CD8-positive, alpha-beta memory T cell (primary cell): ENCODE data around the gene RASSF1. TPM values are rescaled to one million over a fixed set of nuclear protein-coding genes. Genes with fewer than 3 reads are reported as not detected.
A peak's percentile ranks its signal among the peaks of the same experiment; 100 is the strongest.
"Not testable (repeated sequence)": the region's sequence is repeated elsewhere in the genome, so short reads cannot be mapped to it uniquely, and the experiment has no call there.

Experiments used
- CTCF ChIA-PET: fragments of 350-600 bp; sonication (Branson Sonifier 250); formaldehyde crosslinking; loops from one replicate; lab custom pipeline; 2021; ENCODE audit warnings: antibody characterized with exemption; lab: Charles Lee
- POLR2A ChIA-PET: fragments of 350-600 bp; sonication (Branson Sonifier 250); formaldehyde crosslinking; loops from one replicate; lab custom pipeline; 2021; ENCODE audit warnings: antibody characterized with exemption; lab: Charles Lee
- DNase-seq, 5 donors: peaks; one replicate each; pipeline versions ENCODE4 v3.0.0 to v3.0.0-alpha.2; 2020 to 2022; ENCODE audit warnings: mixed read lengths in 1 of 5
- H3K27ac ChIP-seq: one replicate; pipeline ENCODE4 v1.7.0; 2013; ENCODE audit warnings: low read depth, mild to moderate bottlenecking, low read length, moderate library complexity
- H3K27me3 ChIP-seq: 2 replicates; pipeline ENCODE4 v1.7.0; 2013; ENCODE audit warnings: low read length, mild to moderate bottlenecking; ENCODE audit not compliant: insufficient read depth, poor library complexity, severe bottlenecking
- H3K36me3 ChIP-seq: 2 replicates; pipeline ENCODE4 v1.7.0; 2013; ENCODE audit warnings: mild to moderate bottlenecking, low read length, moderate library complexity; ENCODE audit not compliant: insufficient read depth
- H3K4me1 ChIP-seq: 2 replicates; pipeline ENCODE4 v1.7.0; 2013; ENCODE audit warnings: mild to moderate bottlenecking, low read length, moderate library complexity; ENCODE audit not compliant: insufficient read depth
- H3K4me3 ChIP-seq: 2 replicates; pipeline ENCODE4 v1.7.0; 2013; ENCODE audit warnings: mild to moderate bottlenecking, low read length
- H3K9me3 ChIP-seq: 2 replicates; pipeline ENCODE4 v1.7.0; 2013; ENCODE audit warnings: mild to moderate bottlenecking, low read length
- H3K27ac Mint-ChIP-seq, 8 donors: one replicate each; pipeline ENCODE4 v1.8.0; 2020 to 2021; ENCODE audit warnings: mixed read lengths in 8 of 8, mild to moderate bottlenecking in 6 of 8, inconsistent platforms in 3 of 8, moderate library complexity in 3 of 8
- H3K27me3 Mint-ChIP-seq, 2 donors: one replicate each; pipeline ENCODE4 v1.8.0; 2020 to 2021; ENCODE audit warnings: mixed read lengths in 2 of 2, mild to moderate bottlenecking in 1 of 2, moderate library complexity in 1 of 2
- H3K36me3 Mint-ChIP-seq, 3 donors: one replicate each; pipeline ENCODE4 v1.8.0; 2020 to 2021; ENCODE audit warnings: mixed read lengths in 3 of 3, inconsistent platforms in 1 of 3, mild to moderate bottlenecking in 1 of 3
- H3K4me1 Mint-ChIP-seq, 3 donors: one replicate each; pipeline ENCODE4 v1.8.0; 2020 to 2021; ENCODE audit warnings: mixed read lengths in 3 of 3, inconsistent platforms in 1 of 3, mild to moderate bottlenecking in 1 of 3
- H3K4me3 Mint-ChIP-seq, 7 donors: one replicate each; pipeline ENCODE4 v1.8.0; 2020 to 2021; ENCODE audit warnings: mixed read lengths in 7 of 7, mild to moderate bottlenecking in 6 of 7, moderate library complexity in 4 of 7, inconsistent platforms in 2 of 7
- H3K9me3 Mint-ChIP-seq, 5 donors: one replicate each; pipeline ENCODE4 v1.8.0; 2020 to 2022; ENCODE audit warnings: mixed read lengths in 5 of 5, mild to moderate bottlenecking in 3 of 5, moderate library complexity in 2 of 5, inconsistent platforms in 1 of 5
- polyA plus RNA-seq: library from polyadenylated mRNA; unstranded; fragments of 300-500 nt; fragmentation: Illumina TruSeq; gene quantifications from one replicate; pipeline ENCODE4 v1.2.3, GENCODE V29; 2021
- total RNA-seq, 2 experiments: library from RNA; stranded (reverse); gene quantifications; one replicate each; pipeline ENCODE4 v1.2.3, GENCODE V29; 2021

The RASSF1 gene
- total and polyA plus RNA-seq, 3 experiments from 2014 or later = 70.8 to 152 (median 71.9) TPM

DNA sequence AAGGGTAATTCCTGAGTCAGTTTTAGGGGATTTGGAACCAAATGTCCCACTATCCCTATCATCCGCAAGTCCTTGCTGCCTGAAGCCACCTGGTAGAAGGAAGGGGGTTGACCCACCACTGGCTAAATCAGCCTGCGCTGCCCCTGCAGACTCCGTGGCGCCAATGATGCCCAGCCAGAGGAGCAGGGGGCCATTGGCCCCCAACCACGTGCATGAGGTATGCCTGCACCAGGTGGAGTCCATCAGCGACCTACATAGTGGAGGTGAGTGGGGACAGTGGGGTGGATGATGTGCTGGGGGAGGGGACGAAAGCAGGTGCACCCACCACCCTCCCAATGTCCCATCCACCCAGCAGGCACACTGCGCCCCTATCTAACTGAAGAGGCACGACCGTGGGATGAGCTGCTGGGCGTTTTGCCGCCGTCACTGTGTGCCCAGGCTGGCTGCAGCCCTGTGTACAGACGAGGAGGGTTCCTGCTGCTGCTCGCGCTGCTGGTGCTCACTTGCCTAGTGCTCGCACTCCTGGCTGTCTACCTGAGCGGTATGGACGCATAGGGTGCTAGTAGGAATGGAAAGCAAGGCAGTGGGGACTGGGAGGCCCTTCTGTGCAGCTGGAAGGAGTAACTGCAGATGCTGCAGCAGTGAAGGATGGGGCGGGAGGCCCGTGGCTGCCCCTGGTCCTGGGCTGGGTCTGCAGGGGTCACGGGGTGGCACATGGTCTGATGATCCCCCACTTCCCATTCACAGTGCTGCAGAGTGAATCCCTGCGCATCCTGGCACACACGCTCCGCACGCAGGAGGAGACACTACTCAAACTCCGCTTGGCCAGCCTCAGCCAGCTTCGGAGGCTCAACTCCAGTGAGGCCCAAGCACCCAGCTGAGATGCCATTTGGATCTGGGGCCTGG lies 54.1 kb downstream of the RASSF1 start:
- ChIA-PET POLR2A (no interaction called here), CTCF (interaction anchor here (1.0 kb wide), 1 partner anchor 92 kb away, joined by 3 read pairs; no protein-coding TSS in a partner anchor)
- no peaks in the 10 kb centered on the region for H3K27me3 ChIP-seq
- H3K27ac ChIP-seq = no peak overlapping the region
- Mint-ChIP-seq H3K36me3 (peaks cover 0 to 42% (median 7%) of the 10 kb centered on the region in 3 donors), H3K4me3 (no peak overlapping the region), H3K4me1 (peaks cover 5 to 6% (median 6%) of the 10 kb centered on the region in 3 donors), H3K27ac (peak overlapping the region in 1 of 8 donors; percentile 26), H3K9me3 (no peaks in the 10 kb centered on the region), H3K27me3 (no peaks in the 10 kb centered on the region)
- H3K9me3 ChIP-seq = no peaks in the 10 kb centered on the region
- peaks cover 6% of the 10 kb centered on the region for H3K36me3 ChIP-seq
- DNase-seq = no peak
- H3K4me3 ChIP-seq = no peak overlapping the region
- H3K4me1 ChIP-seq = peaks cover 12% of the 10 kb centered on the region

- not testable (repeated sequence) for H3K36me3 ChIP-seq, H3K27ac Mint-ChIP-seq, H3K4me3 Mint-ChIP-seq, H3K9me3 Mint-ChIP-seq, H3K4me1 Mint-ChIP-seq, H3K4me1 ChIP-seq, H3K27me3 Mint-ChIP-seq, H3K27ac ChIP-seq, H3K9me3 ChIP-seq, DNase-seq, H3K4me3 ChIP-seq, H3K27me3 ChIP-seq
- peaks cover 0 to 28% (median 7%) of the 10 kb centered on the region in 3 donors for H3K36me3 Mint-ChIP-seq
- ChIA-PET POLR2A (interaction anchor here (0.6 to 1.1 kb wide), 2 partner anchors 8 to 76 kb away, joined by 3 read pairs; partner anchors contain the start of gene IFRD2), CTCF (interaction anchor here (1.0 to 1.7 kb wide), 2 partner anchors 14 to 24 kb away, joined by 3 to 5 read pairs; no protein-coding TSS in a partner anchor)
These were observed 56.5 kb downstream of the RASSF1 start for GRCh38 chr3:50284121-50284520.

Other genes with a start within 250 kb of the RASSF1 start
- not detected for gene SEMA3F, start 185.5 kb downstream of the RASSF1 start, total RNA-seq
- gene SEMA3F, start 185.5 kb downstream of the RASSF1 start, polyA plus RNA-seq = not detected
- not detected for gene GNAT1, start 149.2 kb downstream of the RASSF1 start, total RNA-seq
- not detected for gene GNAT1, start 149.2 kb downstream of the RASSF1 start, polyA plus RNA-seq
- gene SLC38A3, start 135.6 kb downstream of the RASSF1 start, total RNA-seq = not detected
- not detected for gene SLC38A3, start 135.6 kb downstream of the RASSF1 start, polyA plus RNA-seq
- gene GNAI2, start 104.6 kb downstream of the RASSF1 start, total RNA-seq = 100 to 1,000 TPM; 259 to 265 TPM
- gene GNAI2, start 104.6 kb downstream of the RASSF1 start, polyA plus RNA-seq = 665 TPM
- gene SEMA3B, start 71.7 kb downstream of the RASSF1 start, total RNA-seq = under 1 TPM in 1 of 2 experiments, not detected in 1; 0.22 TPM
- gene SEMA3B, start 71.7 kb downstream of the RASSF1 start, polyA plus RNA-seq = not detected
- gene LSMEM2, start 61.7 kb downstream of the RASSF1 start, total RNA-seq = not detected
- not detected for gene LSMEM2, start 61.7 kb downstream of the RASSF1 start, polyA plus RNA-seq
- 100 to 1,000 TPM; 191 to 192 TPM for gene IFRD2, start 48.4 kb downstream of the RASSF1 start, total RNA-seq
- 66.8 TPM for gene IFRD2, start 48.4 kb downstream of the RASSF1 start, polyA plus RNA-seq
- 1 to 10 TPM; 7.7 to 8.4 TPM for gene HYAL3, start 41.4 kb downstream of the RASSF1 start, total RNA-seq
- 3.6 TPM for gene HYAL3, start 41.4 kb downstream of the RASSF1 start, polyA plus RNA-seq
- gene NAA80, start 41.4 kb downstream of the RASSF1 start, total RNA-seq = 10 to 100 TPM; 17.3 to 18.3 TPM
- 19.3 TPM for gene NAA80, start 41.4 kb downstream of the RASSF1 start, polyA plus RNA-seq
- under 1 TPM in 1 of 2 experiments, not detected in 1; 0.13 TPM for gene HYAL1, start 37.3 kb downstream of the RASSF1 start, total RNA-seq
- gene HYAL1, start 37.3 kb downstream of the RASSF1 start, polyA plus RNA-seq = 0.81 TPM
- gene HYAL2, start 18.1 kb downstream of the RASSF1 start, total RNA-seq = 10 to 100 TPM; 13.7 to 13.9 TPM
- 10.8 TPM for gene HYAL2, start 18.1 kb downstream of the RASSF1 start, polyA plus RNA-seq
- 10 to 100 TPM; 31.4 to 36.6 TPM for gene TUSC2, start 12.6 kb downstream of the RASSF1 start, total RNA-seq
- 52.9 TPM for gene TUSC2, start 12.6 kb downstream of the RASSF1 start, polyA plus RNA-seq
- 1 to 10 TPM in 1 of 2 experiments, under 1 TPM in 1; 0.97 to 1.3 TPM for gene ZMYND10, start 4.9 kb upstream of the RASSF1 start, total RNA-seq
- gene ZMYND10, start 4.9 kb upstream of the RASSF1 start, polyA plus RNA-seq = 1.1 TPM
- gene NPRL2, start 9.9 kb upstream of the RASSF1 start, total RNA-seq = 10 to 100 TPM; 44.6 to 48.0 TPM
- 59.5 TPM for gene NPRL2, start 9.9 kb upstream of the RASSF1 start, polyA plus RNA-seq
- gene CYB561D2, start 10.0 kb upstream of the RASSF1 start, total RNA-seq = 10 to 100 TPM; 32.4 to 37.7 TPM
- gene CYB561D2, start 10.0 kb upstream of the RASSF1 start, polyA plus RNA-seq = 78.2 TPM
- gene TMEM115, start 18.7 kb upstream of the RASSF1 start, total RNA-seq = 10 to 100 TPM; 30.5 to 33.2 TPM
- 47.2 TPM for gene TMEM115, start 18.7 kb upstream of the RASSF1 start, polyA plus RNA-seq
- 1 to 10 TPM in 1 of 2 experiments, under 1 TPM in 1; 0.73 to 1.1 TPM for gene CACNA2D2, start 162.8 kb upstream of the RASSF1 start, total RNA-seq
- 2.6 TPM for gene CACNA2D2, start 162.8 kb upstream of the RASSF1 start, polyA plus RNA-seq
- gene C3orf18, start 226.9 kb upstream of the RASSF1 start, total RNA-seq = 10 to 100 TPM; 11.5 to 13.0 TPM
- gene C3orf18, start 226.9 kb upstream of the RASSF1 start, polyA plus RNA-seq = 15.8 TPM
- gene HEMK1, start 228.7 kb upstream of the RASSF1 start, total RNA-seq = 10 to 100 TPM; 51.8 to 55.0 TPM
- gene HEMK1, start 228.7 kb upstream of the RASSF1 start, polyA plus RNA-seq = 27.4 TPM